K562 (cell line): ENCODE measurements around the gene CELF4. TPM values are rescaled to one million over a fixed set of nuclear protein-coding genes. Genes with fewer than 3 reads are reported as not detected.

Source experiments
- ATAC-seq: fragments of 200-7000 bp; cut with Tn5 transposase; 3 replicates; pipeline ENCODE4 v1.9.1; 2020; ENCODE audit warnings: moderate library complexity
- BruUV-seq: library from RNA; stranded (reverse); fragments of 400-500 nt; replicated peaks from 2 replicates; lab custom pipeline; 2021; lab: Mats Ljungman, UMichigan
- CTCF ChIA-PET: fragments of 300-600 bp; formaldehyde crosslinking; extraction: SDS; loops from one replicate; lab custom pipeline; 2021; ENCODE audit warnings: low intra/inter-chr PET ratio; lab: Yijun Ruan, JAX
- POLR2A ChIA-PET: fragments of 300-600, 350-650 bp; sonication (Branson Sonifier 250); formaldehyde crosslinking; extraction: SDS; loops from one replicate; lab custom pipeline; 2021; ENCODE audit warnings: antibody characterized with exemption, inconsistent platforms; lab: Yijun Ruan, JAX
- DNase-seq, 4 experiments: peaks; one replicate each; pipeline versions ENCODE4 v3.0.0 to v3.0.0-alpha.2; 2011 to 2018; ENCODE audit warnings: low spot score in 3 of 4, mixed read lengths in 3 of 4; ENCODE audit errors: extremely low read depth in 1 of 4
- FAIRE-seq: peaks from 2 replicates; lab custom pipeline; 2011; peaks lifted over from hg19 to GRCh38; lab: Jason Lieb, UNC
- H2AFZ ChIP-seq: 2 replicates; pipeline ENCODE4 v1.6.0; 2011; ENCODE audit warnings: low read depth, low read length, control low read depth, inconsistent platforms
- H3K27ac ChIP-seq: fragments of 200-600 bp; 3 replicates; pipeline ENCODE4 v1.8.0; 2011; ENCODE audit warnings: low read depth, mild to moderate bottlenecking, control low read depth, inconsistent platforms, low read length, moderate library complexity, mixed read lengths; ENCODE audit errors: extremely low read depth
- H3K27me3 ChIP-seq, 2 experiments: fragments of 300-600 bp in 1 of 2; 2 replicates in 1 of 2; 3 replicates in 1 of 2; pipeline versions ENCODE4 v1.6.0 to v1.8.0; 2011; ENCODE audit warnings: inconsistent platforms in 2 of 2, low read length in 2 of 2, mild to moderate bottlenecking in 1 of 2, mixed read lengths in 1 of 2, moderate library complexity in 1 of 2; ENCODE audit not compliant: control insufficient read depth in 2 of 2, insufficient read depth in 2 of 2
- H3K36me3 ChIP-seq: fragments of 300-600 bp; 3 replicates; pipeline ENCODE4 v1.8.0; 2011; ENCODE audit warnings: mild to moderate bottlenecking, low read length, inconsistent platforms; ENCODE audit not compliant: control insufficient read depth, insufficient read depth
- H3K4me1 ChIP-seq, 2 experiments: fragments of 200-600 bp in 1 of 2; replicated peaks in 1 of 2; 2 replicates in 1 of 2; 3 replicates in 1 of 2; pipeline versions ENCODE4 v1.5.1 to v1.8.0; 2011; ENCODE audit warnings: inconsistent platforms in 2 of 2, low read length in 2 of 2, mild to moderate bottlenecking in 1 of 2, mixed read lengths in 1 of 2, moderate library complexity in 1 of 2; ENCODE audit not compliant: control insufficient read depth in 2 of 2, insufficient read depth in 2 of 2
- H3K4me2 ChIP-seq: 2 replicates; pipeline ENCODE4 v1.6.1; 2011; ENCODE audit warnings: low read length, control low read depth, inconsistent platforms, mixed read lengths; ENCODE audit not compliant: insufficient read depth
- H3K4me3 ChIP-seq: fragments of 200-600 bp; sonication (generic), shearing (Covaris generic); 2 replicates; pipeline ENCODE4 v1.5.1; 2016; ENCODE audit warnings: control low read depth, inconsistent platforms
- H3K79me2 ChIP-seq: fragments of 200-600 bp; 3 replicates; pipeline ENCODE4 v1.8.0; 2011; ENCODE audit warnings: low read length, inconsistent platforms; ENCODE audit not compliant: control insufficient read depth, insufficient read depth
- H3K9ac ChIP-seq, 2 experiments: 2 replicates each; pipeline versions ENCODE4 v1.6.0 to v1.6.1; 2011; ENCODE audit warnings: low read depth in 2 of 2, low read length in 2 of 2, control low read depth in 1 of 2, inconsistent platforms in 1 of 2, mild to moderate bottlenecking in 1 of 2, mixed read lengths in 1 of 2; ENCODE audit not compliant: insufficient read depth in 1 of 2
- H3K9me1 ChIP-seq: one replicate; pipeline ENCODE4 v1.6.0; 2011; ENCODE audit warnings: inconsistent platforms, mild to moderate bottlenecking, low read length, moderate library complexity; ENCODE audit not compliant: control insufficient read depth, insufficient read depth
- H3K9me3 ChIP-seq: replicated peaks from 2 replicates; pipeline ENCODE4 v1.5.1; 2011; ENCODE audit warnings: low read depth, low read length, inconsistent platforms; ENCODE audit not compliant: control insufficient read depth, insufficient read depth
- H4K20me1 ChIP-seq: replicated peaks from 2 replicates; pipeline ENCODE4 v1.6.1; 2011; ENCODE audit warnings: low read length, inconsistent platforms, mixed read lengths; ENCODE audit not compliant: control insufficient read depth, insufficient read depth
- BCL6 ChIP-seq: fragments of 250-450 bp; sonication (Bioruptor Pico); IDR thresholded peaks from 2 replicates; pipeline ENCODE4 v1.4.0; 2020
- C11orf30 ChIP-seq: fragments of 450-650 bp; IDR thresholded peaks from 2 replicates; pipeline ENCODE4 v1.6.1; 2016; ENCODE audit warnings: low read depth, mild to moderate bottlenecking
- CREB1 ChIP-seq, 2 experiments: sonication (generic) in 1 of 2; formaldehyde crosslinking in 1 of 2; IDR thresholded peaks; 2 replicates each; pipeline versions ENCODE4 v1.6.1 to v1.8.0; 2012 to 2022; ENCODE audit warnings: inconsistent platforms in 1 of 2, mild to moderate bottlenecking in 1 of 2, missing genetic modification reagents in 1 of 2, moderate library complexity in 1 of 2
- HOMEZ ChIP-seq: fragments of 250-450 bp; sonication (Bioruptor Pico); IDR thresholded peaks from 2 replicates; pipeline ENCODE4 v1.4.0; 2020; ENCODE audit warnings: mild to moderate bottlenecking, moderate library complexity
- MAFF ChIP-seq: IDR thresholded peaks from 2 replicates; pipeline ENCODE4 v1.6.1; 2012; ENCODE audit warnings: low read length, improper control_type of control experiment
- MEF2D ChIP-seq: conservative IDR thresholded peaks from 2 replicates; pipeline ENCODE4 v1.6.1; 2016; ENCODE audit warnings: low read depth, missing genetic modification characterization, missing compliant biosample characterization
- NCOR1 ChIP-seq: fragments of 450-650 bp; IDR thresholded peaks from 2 replicates; pipeline ENCODE4 v1.6.1; 2016; ENCODE audit warnings: mild to moderate bottlenecking, moderate library complexity
- TEAD2 ChIP-seq: fragments of 450-650 bp; IDR thresholded peaks from 2 replicates; pipeline ENCODE4 v1.6.1; 2016; ENCODE audit warnings: missing genetic modification characterization, control low read depth, missing compliant biosample characterization
- ZEB2 ChIP-seq: fragments of 450-650 bp; IDR thresholded peaks from 2 replicates; pipeline ENCODE4 v1.6.1; 2016
- ZNF311 ChIP-seq: fragments of 250-450 bp; sonication (Bioruptor Pico); IDR thresholded peaks from 2 replicates; pipeline ENCODE4 v1.4.0; 2020; ENCODE audit warnings: mild to moderate bottlenecking, moderate library complexity
- ZNF316 ChIP-seq: fragments of 450-650 bp; IDR thresholded peaks from 2 replicates; pipeline ENCODE4 v1.6.1; 2016
- WGBS: fragments of 100-300 bp; shearing (Covaris generic); methylation state at CpG from one replicate; pipeline ENCODE4 v1.1.6; 2016; ENCODE audit warnings: low coverage, mixed read lengths; ENCODE audit not compliant: insufficient coverage; ENCODE audit errors: missing lambda C conversion rate; 5-methylcytosine and 5-hydroxymethylcytosine counted together
- in situ Hi-C: fragments of 300-500 bp; cut with MboI; formaldehyde crosslinking; loops from 4 replicates; pipeline ENCODE4 v1.15.0; 2018; ENCODE audit warnings: inconsistent platforms, mixed read lengths
- intact Hi-C: fragments of 100-400 bp; cut with micrococcal nuclease; formaldehyde crosslinking; loops from 2 replicates; pipeline ENCODE4 v1.14.2; 2022
- polyA plus RNA-seq, 8 experiments: library from polyadenylated mRNA; depleted of rRNA in 4 of 8; stranded (reverse) in 5 of 8; unstranded in 3 of 8; fragments of >200 nt; fragmentation: Nextera tagmentation in 2 of 8; fragmentation: Illumina TruSeq in 1 of 8; extraction: Ambion mirVana in 2 of 8; extraction: Trizol in 1 of 8; gene quantifications; 2 replicates each; pipeline versions ENCODE4 v1.2.1 to v1.2.3, GENCODE V29; 2011 to 2014; ENCODE audit warnings: inconsistent platforms in 1 of 8, missing spikeins in 1 of 8
- total RNA-seq, 7 experiments: library from RNA; depleted of rRNA in 6 of 7; stranded (reverse); fragments of >200 nt in 6 of 7; fragmentation: Illumina TruSeq in 2 of 7; extraction: Trizol in 2 of 7; gene quantifications; 2 replicates each; pipeline versions ENCODE4 v1.2.1 to v1.2.3, GENCODE V29; 2011 to 2021; ENCODE audit warnings: low replicate concordance in 1 of 7
- TF ChIP-seq, protein P1 (sequence below): fragments of 450-650 bp; formaldehyde crosslinking; conservative IDR thresholded peaks from 2 replicates; pipeline ENCODE4 v1.4.0; 2022; ENCODE audit warnings: mild to moderate bottlenecking, missing genetic modification characterization
- TF ChIP-seq, protein P2 (sequence below): fragments of 250-450 bp; sonication (Bioruptor Pico); IDR thresholded peaks from 2 replicates; pipeline ENCODE4 v1.8.0; 2022; ENCODE audit warnings: moderate library complexity, mild to moderate bottlenecking, inconsistent platforms
- TF ChIP-seq, protein P3 (sequence below): sonication (generic); formaldehyde crosslinking; IDR thresholded peaks from 2 replicates; pipeline ENCODE4 v1.8.0; 2022; ENCODE audit warnings: mild to moderate bottlenecking, missing genetic modification reagents

CELF4 gene
- total and polyA plus RNA-seq, 9 of the 15 experiments (the other 6 are each of a cell fraction or from before 2014, with no cell fraction given): 0.04 to 0.24 (median 0.07) TPM; not detected in 3

DNA sequence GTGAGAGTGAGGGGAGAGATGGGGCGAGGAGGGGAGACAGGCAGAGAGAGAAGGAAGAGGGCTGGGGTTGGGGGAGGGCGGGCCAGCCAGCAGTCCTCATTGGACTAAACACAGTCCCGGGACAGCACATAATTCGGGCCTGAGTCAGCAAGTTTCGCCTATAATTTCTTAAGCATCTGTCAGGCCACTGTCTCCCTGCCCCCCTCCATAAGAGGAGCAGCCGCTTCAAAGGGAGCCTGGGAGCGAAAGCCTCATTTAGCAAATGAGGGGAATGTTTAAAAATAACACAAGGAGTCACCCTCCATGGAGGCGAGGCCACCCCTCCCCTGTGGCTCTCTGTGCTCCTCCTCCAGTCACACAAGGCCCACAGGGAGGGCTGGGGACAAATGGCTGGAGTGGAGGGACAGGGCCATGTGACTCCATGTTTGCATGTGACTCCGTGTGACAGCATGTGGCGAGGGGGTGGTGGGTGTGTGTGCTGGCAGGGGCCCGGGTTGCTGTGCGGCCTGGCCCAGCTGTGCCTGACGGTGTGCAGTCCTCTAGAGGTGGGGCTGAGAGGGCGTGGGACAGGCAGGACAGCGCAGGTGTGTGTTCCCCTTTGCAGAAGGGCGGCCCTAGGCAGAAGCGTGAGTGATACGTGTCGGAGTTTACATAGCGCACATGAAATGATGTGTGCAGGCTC is 162.4 kb downstream of the CELF4 start:
- no TSS peak for BruUV-seq
- TF ChIP-seq HOMEZ (CRISPR knock-in tag) (no peak), TEAD2 (tag) (no peak), ZNF316 (peak; percentile 61), CREB1 (IDR thresholded peaks at IDR 0.05) (no peak), CREB1 (CRISPR knock-in tag; IDR thresholded peaks at IDR 0.05) (no peak), NCOR1 (no peak), C11orf30 (peak; percentile 61; the same call in 1 of the 2 replicates), MEF2D (tag) (no peak), ZNF311 (CRISPR knock-in tag) (no peak), ZEB2 (no peak), BCL6 (CRISPR knock-in tag) (no peak), MAFF (peak; percentile 37; the same call in 1 of the 2 replicates)
- TF ChIP-seq, protein P1, sequence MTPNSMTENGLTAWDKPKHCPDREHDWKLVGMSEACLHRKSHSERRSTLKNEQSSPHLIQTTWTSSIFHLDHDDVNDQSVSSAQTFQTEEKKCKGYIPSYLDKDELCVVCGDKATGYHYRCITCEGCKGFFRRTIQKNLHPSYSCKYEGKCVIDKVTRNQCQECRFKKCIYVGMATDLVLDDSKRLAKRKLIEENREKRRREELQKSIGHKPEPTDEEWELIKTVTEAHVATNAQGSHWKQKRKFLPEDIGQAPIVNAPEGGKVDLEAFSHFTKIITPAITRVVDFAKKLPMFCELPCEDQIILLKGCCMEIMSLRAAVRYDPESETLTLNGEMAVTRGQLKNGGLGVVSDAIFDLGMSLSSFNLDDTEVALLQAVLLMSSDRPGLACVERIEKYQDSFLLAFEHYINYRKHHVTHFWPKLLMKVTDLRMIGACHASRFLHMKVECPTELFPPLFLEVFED (CRISPR knock-in tag): no peak
- TF ChIP-seq, protein P2, sequence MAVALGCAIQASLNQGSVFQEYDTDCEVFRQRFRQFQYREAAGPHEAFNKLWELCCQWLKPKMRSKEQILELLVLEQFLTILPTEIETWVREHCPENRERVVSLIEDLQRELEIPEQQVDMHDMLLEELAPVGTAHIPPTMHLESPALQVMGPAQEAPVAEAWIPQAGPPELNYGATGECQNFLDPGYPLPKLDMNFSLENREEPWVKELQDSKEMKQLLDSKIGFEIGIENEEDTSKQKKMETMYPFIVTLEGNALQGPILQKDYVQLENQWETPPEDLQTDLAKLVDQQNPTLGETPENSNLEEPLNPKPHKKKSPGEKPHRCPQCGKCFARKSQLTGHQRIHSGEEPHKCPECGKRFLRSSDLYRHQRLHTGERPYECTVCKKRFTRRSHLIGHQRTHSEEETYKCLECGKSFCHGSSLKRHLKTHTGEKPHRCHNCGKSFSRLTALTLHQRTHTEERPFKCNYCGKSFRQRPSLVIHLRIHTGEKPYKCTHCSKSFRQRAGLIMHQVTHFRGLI: no peak
- TF ChIP-seq, protein P3, sequence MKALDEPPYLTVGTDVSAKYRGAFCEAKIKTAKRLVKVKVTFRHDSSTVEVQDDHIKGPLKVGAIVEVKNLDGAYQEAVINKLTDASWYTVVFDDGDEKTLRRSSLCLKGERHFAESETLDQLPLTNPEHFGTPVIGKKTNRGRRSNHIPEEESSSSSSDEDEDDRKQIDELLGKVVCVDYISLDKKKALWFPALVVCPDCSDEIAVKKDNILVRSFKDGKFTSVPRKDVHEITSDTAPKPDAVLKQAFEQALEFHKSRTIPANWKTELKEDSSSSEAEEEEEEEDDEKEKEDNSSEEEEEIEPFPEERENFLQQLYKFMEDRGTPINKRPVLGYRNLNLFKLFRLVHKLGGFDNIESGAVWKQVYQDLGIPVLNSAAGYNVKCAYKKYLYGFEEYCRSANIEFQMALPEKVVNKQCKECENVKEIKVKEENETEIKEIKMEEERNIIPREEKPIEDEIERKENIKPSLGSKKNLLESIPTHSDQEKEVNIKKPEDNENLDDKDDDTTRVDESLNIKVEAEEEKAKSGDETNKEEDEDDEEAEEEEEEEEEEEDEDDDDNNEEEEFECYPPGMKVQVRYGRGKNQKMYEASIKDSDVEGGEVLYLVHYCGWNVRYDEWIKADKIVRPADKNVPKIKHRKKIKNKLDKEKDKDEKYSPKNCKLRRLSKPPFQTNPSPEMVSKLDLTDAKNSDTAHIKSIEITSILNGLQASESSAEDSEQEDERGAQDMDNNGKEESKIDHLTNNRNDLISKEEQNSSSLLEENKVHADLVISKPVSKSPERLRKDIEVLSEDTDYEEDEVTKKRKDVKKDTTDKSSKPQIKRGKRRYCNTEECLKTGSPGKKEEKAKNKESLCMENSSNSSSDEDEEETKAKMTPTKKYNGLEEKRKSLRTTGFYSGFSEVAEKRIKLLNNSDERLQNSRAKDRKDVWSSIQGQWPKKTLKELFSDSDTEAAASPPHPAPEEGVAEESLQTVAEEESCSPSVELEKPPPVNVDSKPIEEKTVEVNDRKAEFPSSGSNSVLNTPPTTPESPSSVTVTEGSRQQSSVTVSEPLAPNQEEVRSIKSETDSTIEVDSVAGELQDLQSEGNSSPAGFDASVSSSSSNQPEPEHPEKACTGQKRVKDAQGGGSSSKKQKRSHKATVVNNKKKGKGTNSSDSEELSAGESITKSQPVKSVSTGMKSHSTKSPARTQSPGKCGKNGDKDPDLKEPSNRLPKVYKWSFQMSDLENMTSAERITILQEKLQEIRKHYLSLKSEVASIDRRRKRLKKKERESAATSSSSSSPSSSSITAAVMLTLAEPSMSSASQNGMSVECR: no peak

More for the DNA sequence above, 162.4 kb downstream of the CELF4 start:
- FAIRE-seq (no peak), DNase-seq (no peak), ATAC-seq (peak; percentile 19)
- POLR2A ChIA-PET: no interaction called here
- CTCF ChIA-PET: no interaction called here
- no peak overlapping the region for H2AFZ ChIP-seq
- H3K4me3 ChIP-seq: no peak overlapping the region
- 1% methylated on average over 18 of the region's 20 CpGs for WGBS
- peaks cover 5% of the 10 kb centered on the region for H3K9me1 ChIP-seq
- H3K27ac ChIP-seq: no peak overlapping the region
- H3K9me3 ChIP-seq: no peaks in the 10 kb centered on the region
- H4K20me1 ChIP-seq: 0 out of 2 replicates have a peak, but pooled peaks cover 4% of the 10 kb centered on the region
- H3K9ac ChIP-seq: no peak overlapping the region
- no peaks in the 10 kb centered on the region for H3K79me2 ChIP-seq
- in situ Hi-C loops: no loop called here
- peaks cover 0 to 3% of the 10 kb centered on the region in 2 experiments; a peak in 1 of 5 replicates for H3K4me1 ChIP-seq
- intact Hi-C loops: no loop called here
- H3K4me2 ChIP-seq: no peak overlapping the region
- H3K27me3 ChIP-seq: no peaks in the 10 kb centered on the region; a peak in 1 of 5 replicates
- H3K36me3 ChIP-seq: no peaks in the 10 kb centered on the region
